K562 (cell line): ENCODE results near the gene CPT1A. TPM values are rescaled to one million over a fixed set of nuclear protein-coding genes. Genes with fewer than 3 reads are reported as not detected.

Source experiments
- ATAC-seq: fragments of 200-7000 bp; cut with Tn5 transposase; 3 replicates; pipeline ENCODE4 v1.9.1; 2020; ENCODE audit warnings: moderate library complexity
- BruUV-seq: library from RNA; stranded (reverse); fragments of 400-500 nt; replicated peaks from 2 replicates; lab custom pipeline; 2021; lab: Mats Ljungman, UMichigan
- CTCF ChIA-PET: fragments of 300-600 bp; formaldehyde crosslinking; extraction: SDS; loops from one replicate; lab custom pipeline; 2021; ENCODE audit warnings: low intra/inter-chr PET ratio; lab: Yijun Ruan, JAX
- POLR2A ChIA-PET: fragments of 300-600, 350-650 bp; sonication (Branson Sonifier 250); formaldehyde crosslinking; extraction: SDS; loops from one replicate; lab custom pipeline; 2021; ENCODE audit warnings: antibody characterized with exemption, inconsistent platforms; lab: Yijun Ruan, JAX
- DNase-seq, 4 experiments: peaks; one replicate each; pipeline versions ENCODE4 v3.0.0 to v3.0.0-alpha.2; 2011 to 2018; ENCODE audit warnings: low spot score in 3 of 4, mixed read lengths in 3 of 4; ENCODE audit errors: extremely low read depth in 1 of 4
- FAIRE-seq: peaks from 2 replicates; lab custom pipeline; 2011; peaks lifted over from hg19 to GRCh38; lab: Jason Lieb, UNC
- H2AFZ ChIP-seq: 2 replicates; pipeline ENCODE4 v1.6.0; 2011; ENCODE audit warnings: low read depth, low read length, control low read depth, inconsistent platforms
- H3K27ac ChIP-seq: fragments of 200-600 bp; 3 replicates; pipeline ENCODE4 v1.8.0; 2011; ENCODE audit warnings: low read depth, mild to moderate bottlenecking, control low read depth, inconsistent platforms, low read length, moderate library complexity, mixed read lengths; ENCODE audit errors: extremely low read depth
- H3K27me3 ChIP-seq, 2 experiments: fragments of 300-600 bp in 1 of 2; 2 replicates in 1 of 2; 3 replicates in 1 of 2; pipeline versions ENCODE4 v1.6.0 to v1.8.0; 2011; ENCODE audit warnings: inconsistent platforms in 2 of 2, low read length in 2 of 2, mild to moderate bottlenecking in 1 of 2, mixed read lengths in 1 of 2, moderate library complexity in 1 of 2; ENCODE audit not compliant: control insufficient read depth in 2 of 2, insufficient read depth in 2 of 2
- H3K36me3 ChIP-seq: fragments of 300-600 bp; 3 replicates; pipeline ENCODE4 v1.8.0; 2011; ENCODE audit warnings: mild to moderate bottlenecking, low read length, inconsistent platforms; ENCODE audit not compliant: control insufficient read depth, insufficient read depth
- H3K4me1 ChIP-seq, 2 experiments: fragments of 200-600 bp in 1 of 2; replicated peaks in 1 of 2; 2 replicates in 1 of 2; 3 replicates in 1 of 2; pipeline versions ENCODE4 v1.5.1 to v1.8.0; 2011; ENCODE audit warnings: inconsistent platforms in 2 of 2, low read length in 2 of 2, mild to moderate bottlenecking in 1 of 2, mixed read lengths in 1 of 2, moderate library complexity in 1 of 2; ENCODE audit not compliant: control insufficient read depth in 2 of 2, insufficient read depth in 2 of 2
- H3K4me2 ChIP-seq: 2 replicates; pipeline ENCODE4 v1.6.1; 2011; ENCODE audit warnings: low read length, control low read depth, inconsistent platforms, mixed read lengths; ENCODE audit not compliant: insufficient read depth
- H3K4me3 ChIP-seq: fragments of 200-600 bp; sonication (generic), shearing (Covaris generic); 2 replicates; pipeline ENCODE4 v1.5.1; 2016; ENCODE audit warnings: control low read depth, inconsistent platforms
- H3K79me2 ChIP-seq: fragments of 200-600 bp; 3 replicates; pipeline ENCODE4 v1.8.0; 2011; ENCODE audit warnings: low read length, inconsistent platforms; ENCODE audit not compliant: control insufficient read depth, insufficient read depth
- H3K9ac ChIP-seq, 2 experiments: 2 replicates each; pipeline versions ENCODE4 v1.6.0 to v1.6.1; 2011; ENCODE audit warnings: low read depth in 2 of 2, low read length in 2 of 2, control low read depth in 1 of 2, inconsistent platforms in 1 of 2, mild to moderate bottlenecking in 1 of 2, mixed read lengths in 1 of 2; ENCODE audit not compliant: insufficient read depth in 1 of 2
- H3K9me1 ChIP-seq: one replicate; pipeline ENCODE4 v1.6.0; 2011; ENCODE audit warnings: inconsistent platforms, mild to moderate bottlenecking, low read length, moderate library complexity; ENCODE audit not compliant: control insufficient read depth, insufficient read depth
- H3K9me3 ChIP-seq: replicated peaks from 2 replicates; pipeline ENCODE4 v1.5.1; 2011; ENCODE audit warnings: low read depth, low read length, inconsistent platforms; ENCODE audit not compliant: control insufficient read depth, insufficient read depth
- H4K20me1 ChIP-seq: replicated peaks from 2 replicates; pipeline ENCODE4 v1.6.1; 2011; ENCODE audit warnings: low read length, inconsistent platforms, mixed read lengths; ENCODE audit not compliant: control insufficient read depth, insufficient read depth
- ASH1L ChIP-seq: fragments of 450-650 bp; IDR thresholded peaks from 2 replicates; pipeline ENCODE4 v1.6.1; 2018; ENCODE audit warnings: borderline replicate concordance, mild to moderate bottlenecking, low read depth; ENCODE audit not compliant: partially characterized antibody
- CBX1 ChIP-seq: sonication (generic); IDR thresholded peaks from 2 replicates; pipeline ENCODE4 v1.6.1; 2016; ENCODE audit warnings: antibody characterized with exemption, low read depth, mild to moderate bottlenecking
- ERF ChIP-seq: fragments of 450-650 bp; formaldehyde crosslinking; IDR thresholded peaks from 2 replicates; pipeline ENCODE4 v1.4.0; 2020; ENCODE audit warnings: mild to moderate bottlenecking, mixed read lengths
- ETS2 ChIP-seq: IDR thresholded peaks from 2 replicates; pipeline ENCODE4 v1.6.1; 2016; ENCODE audit warnings: borderline replicate concordance, missing genetic modification characterization, mild to moderate bottlenecking, moderate library complexity, missing compliant biosample characterization; ENCODE audit not compliant: poor library complexity, severe bottlenecking
- FOXJ2 ChIP-seq: fragments of 200-800 bp; sonication (Bioruptor generic); IDR thresholded peaks from 2 replicates; pipeline ENCODE4 v1.6.1; 2016; ENCODE audit warnings: missing genetic modification characterization, missing compliant biosample characterization
- FOXM1 ChIP-seq, 2 experiments: fragments of 450-650 bp in 1 of 2; sonication (generic) in 1 of 2; formaldehyde crosslinking in 1 of 2; IDR thresholded peaks; 2 replicates each; pipeline versions ENCODE4 v1.6.1 to v1.9.0; 2017 to 2022; ENCODE audit warnings: low read depth in 2 of 2, mild to moderate bottlenecking in 2 of 2, missing genetic modification reagents in 1 of 2, moderate library complexity in 1 of 2
- GTF3C2 ChIP-seq: IDR thresholded peaks from 3 replicates; pipeline ENCODE4 v1.6.1; 2011; ENCODE audit warnings: borderline replicate concordance, mild to moderate bottlenecking, moderate library complexity; ENCODE audit not compliant: insufficient read length; ENCODE audit errors: extremely low read depth
- KDM1A ChIP-seq, 2 experiments: fragments of 450-650 bp; IDR thresholded peaks; 2 replicates each; pipeline ENCODE4 v1.6.1; 2016; ENCODE audit warnings: mild to moderate bottlenecking in 2 of 2
- LARP7 ChIP-seq: fragments of 450-650 bp; IDR thresholded peaks from 2 replicates; pipeline ENCODE4 v1.6.1; 2016
- LCOR ChIP-seq: sonication (generic); formaldehyde crosslinking; IDR thresholded peaks from 2 replicates; pipeline ENCODE4 v1.8.0; 2022; ENCODE audit warnings: mild to moderate bottlenecking, missing genetic modification reagents
- RB1 ChIP-seq: fragments of 450-650 bp; IDR thresholded peaks from 2 replicates; pipeline ENCODE4 v1.6.1; 2017; ENCODE audit warnings: low read depth, mild to moderate bottlenecking
- RBM15 ChIP-seq: fragments of 200-400 bp; formaldehyde crosslinking; IDR thresholded peaks from 2 replicates; pipeline ENCODE4 v1.6.1; 2018; ENCODE audit warnings: mild to moderate bottlenecking, low read length, moderate library complexity; ENCODE audit not compliant: insufficient read depth
- SRSF9 ChIP-seq: fragments of 200-400 bp; formaldehyde crosslinking; IDR thresholded peaks from 2 replicates; pipeline ENCODE4 v1.6.1; 2017; ENCODE audit warnings: low read depth, low read length, borderline replicate concordance
- ZBTB8A ChIP-seq: fragments of 450-650 bp; IDR thresholded peaks from 2 replicates; pipeline ENCODE4 v1.6.1; 2018; ENCODE audit warnings: mild to moderate bottlenecking, moderate library complexity; ENCODE audit not compliant: partially characterized antibody
- WGBS: fragments of 100-300 bp; shearing (Covaris generic); methylation state at CpG from one replicate; pipeline ENCODE4 v1.1.6; 2016; ENCODE audit warnings: low coverage, mixed read lengths; ENCODE audit not compliant: insufficient coverage; ENCODE audit errors: missing lambda C conversion rate; 5-methylcytosine and 5-hydroxymethylcytosine counted together
- in situ Hi-C: fragments of 300-500 bp; cut with MboI; formaldehyde crosslinking; loops from 4 replicates; pipeline ENCODE4 v1.15.0; 2018; ENCODE audit warnings: inconsistent platforms, mixed read lengths
- intact Hi-C: fragments of 100-400 bp; cut with micrococcal nuclease; formaldehyde crosslinking; loops from 2 replicates; pipeline ENCODE4 v1.14.2; 2022
- polyA plus RNA-seq, 8 experiments: library from polyadenylated mRNA; depleted of rRNA in 4 of 8; stranded (reverse) in 5 of 8; unstranded in 3 of 8; fragments of >200 nt; fragmentation: Nextera tagmentation in 2 of 8; fragmentation: Illumina TruSeq in 1 of 8; extraction: Ambion mirVana in 2 of 8; extraction: Trizol in 1 of 8; gene quantifications; 2 replicates each; pipeline versions ENCODE4 v1.2.1 to v1.2.3, GENCODE V29; 2011 to 2014; ENCODE audit warnings: inconsistent platforms in 1 of 8, missing spikeins in 1 of 8
- total RNA-seq, 7 experiments: library from RNA; depleted of rRNA in 6 of 7; stranded (reverse); fragments of >200 nt in 6 of 7; fragmentation: Illumina TruSeq in 2 of 7; extraction: Trizol in 2 of 7; gene quantifications; 2 replicates each; pipeline versions ENCODE4 v1.2.1 to v1.2.3, GENCODE V29; 2011 to 2021; ENCODE audit warnings: low replicate concordance in 1 of 7
- TF ChIP-seq, protein P1 (sequence below): sonication (generic); formaldehyde crosslinking; IDR thresholded peaks from 2 replicates; pipeline ENCODE4 v1.8.0; 2022; ENCODE audit warnings: mild to moderate bottlenecking, missing genetic modification reagents
- TF ChIP-seq, protein P2 (sequence below): fragments of 450-650 bp; IDR thresholded peaks from 2 replicates; pipeline ENCODE4 v1.6.1; 2017; ENCODE audit warnings: antibody characterized with exemption
- TF ChIP-seq, protein P3 (sequence below): fragments of 450-650 bp; IDR thresholded peaks from 2 replicates; pipeline ENCODE4 v1.6.1; 2017; ENCODE audit warnings: mild to moderate bottlenecking, moderate library complexity

The CPT1A gene
- total and polyA plus RNA-seq, 9 of the 15 experiments (the other 6 are each of a cell fraction or from before 2014, with no cell fraction given): 2.6 to 29.1 (median 12.3) TPM

- Histone ChIP-seq H3K27ac (no peak overlapping the region; the same call in 2 of the 3 replicates), H3K9ac (no peak overlapping the region), H3K36me3 (no peaks in the 10 kb centered on the region), H3K4me3 (no peak overlapping the region), H3K4me2 (no peak overlapping the region), H2AFZ (no peak overlapping the region), H3K4me1 (peaks cover 10 to 15% of the 10 kb centered on the region in 2 experiments), H4K20me1 (no peaks in the 10 kb centered on the region), H3K9me3 (0 out of 2 replicates have a peak, but pooled peaks cover 4% of the 10 kb centered on the region), H3K9me1 (no peaks in the 10 kb centered on the region), H3K79me2 (no peaks in the 10 kb centered on the region), H3K27me3 (no peaks in the 10 kb centered on the region)
- DNase-seq (no peak), ATAC-seq (peak; percentile 38; the same call in 1 of the 3 replicates), FAIRE-seq (no peak)
- intact Hi-C loops: no loop called here
- WGBS: 23% methylated on average over 6 of the region's 6 CpGs
- ChIA-PET POLR2A (no interaction called here), CTCF (no interaction called here)
- in situ Hi-C loops: no loop called here
- no peak for TF ChIP-seq GTF3C2
- TF ChIP-seq ASH1L: no peak
- no peak for TF ChIP-seq RBM15
- no peak for TF ChIP-seq SRSF9
- no peak for TF ChIP-seq LCOR (CRISPR knock-in tag)
- TF ChIP-seq, protein P1, sequence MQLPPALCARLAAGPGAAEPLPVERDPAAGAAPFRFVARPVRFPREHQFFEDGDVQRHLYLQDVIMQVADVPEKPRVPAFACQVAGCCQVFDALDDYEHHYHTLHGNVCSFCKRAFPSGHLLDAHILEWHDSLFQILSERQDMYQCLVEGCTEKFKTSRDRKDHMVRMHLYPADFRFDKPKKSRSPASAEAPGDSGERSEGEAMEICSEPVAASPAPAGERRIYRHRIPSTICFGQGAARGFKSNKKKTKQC: no peak
- TF ChIP-seq ZBTB8A: no peak
- TF ChIP-seq FOXM1 (IDR thresholded peaks at IDR 0.05; ENCODE audit: low read depth): no peak
- no peak for TF ChIP-seq FOXM1 (CRISPR knock-in tag; IDR thresholded peaks at IDR 0.05; ENCODE audit: low read depth)
- no peak for TF ChIP-seq LARP7
- TF ChIP-seq ERF (CRISPR knock-in tag): no peak
- no peak for TF ChIP-seq ETS2 (tag)
- TF ChIP-seq, protein P2, sequence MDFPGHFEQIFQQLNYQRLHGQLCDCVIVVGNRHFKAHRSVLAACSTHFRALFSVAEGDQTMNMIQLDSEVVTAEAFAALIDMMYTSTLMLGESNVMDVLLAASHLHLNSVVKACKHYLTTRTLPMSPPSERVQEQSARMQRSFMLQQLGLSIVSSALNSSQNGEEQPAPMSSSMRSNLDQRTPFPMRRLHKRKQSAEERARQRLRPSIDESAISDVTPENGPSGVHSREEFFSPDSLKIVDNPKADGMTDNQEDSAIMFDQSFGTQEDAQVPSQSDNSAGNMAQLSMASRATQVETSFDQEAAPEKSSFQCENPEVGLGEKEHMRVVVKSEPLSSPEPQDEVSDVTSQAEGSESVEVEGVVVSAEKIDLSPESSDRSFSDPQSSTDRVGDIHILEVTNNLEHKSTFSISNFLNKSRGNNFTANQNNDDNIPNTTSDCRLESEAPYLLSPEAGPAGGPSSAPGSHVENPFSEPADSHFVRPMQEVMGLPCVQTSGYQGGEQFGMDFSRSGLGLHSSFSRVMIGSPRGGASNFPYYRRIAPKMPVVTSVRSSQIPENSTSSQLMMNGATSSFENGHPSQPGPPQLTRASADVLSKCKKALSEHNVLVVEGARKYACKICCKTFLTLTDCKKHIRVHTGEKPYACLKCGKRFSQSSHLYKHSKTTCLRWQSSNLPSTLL: no peak
- no peak for TF ChIP-seq CBX1
- TF ChIP-seq FOXJ2: no peak
- TF ChIP-seq, protein P3, sequence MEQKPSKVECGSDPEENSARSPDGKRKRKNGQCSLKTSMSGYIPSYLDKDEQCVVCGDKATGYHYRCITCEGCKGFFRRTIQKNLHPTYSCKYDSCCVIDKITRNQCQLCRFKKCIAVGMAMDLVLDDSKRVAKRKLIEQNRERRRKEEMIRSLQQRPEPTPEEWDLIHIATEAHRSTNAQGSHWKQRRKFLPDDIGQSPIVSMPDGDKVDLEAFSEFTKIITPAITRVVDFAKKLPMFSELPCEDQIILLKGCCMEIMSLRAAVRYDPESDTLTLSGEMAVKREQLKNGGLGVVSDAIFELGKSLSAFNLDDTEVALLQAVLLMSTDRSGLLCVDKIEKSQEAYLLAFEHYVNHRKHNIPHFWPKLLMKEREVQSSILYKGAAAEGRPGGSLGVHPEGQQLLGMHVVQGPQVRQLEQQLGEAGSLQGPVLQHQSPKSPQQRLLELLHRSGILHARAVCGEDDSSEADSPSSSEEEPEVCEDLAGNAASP: no peak
- TF ChIP-seq RB1: no peak
- no peak for TF ChIP-seq KDM1A (IDR thresholded peaks at IDR 0.05)
- BruUV-seq: no TSS peak
Measured at GRCh38 chr11:68862421-68862820, 20.7 kb upstream of the CPT1A start.
